ENCODE measurements around the gene KAT6B. TPM values are rescaled to one million over a fixed set of nuclear protein-coding genes. Genes with fewer than 3 reads are reported as not detected.
A peak's percentile ranks its signal among the peaks of the same experiment; 100 is the strongest.

Gene KAT6B
- total RNA-seq, 4 donors from 2014 or later = 12.0 to 37.7 (median 21.6) TPM

GRCh38 chr10:74930965-74931364 lies 104.6 kb downstream of the KAT6B start:
- intact Hi-C loops (cut with DNase I; ENCODE audit: low total_unique reads) (no loop called here), in situ Hi-C loops (cut with MboI; ENCODE audit: low sequenced_read_pairs in 4 of 4) (no loop called here)
- Histone ChIP-seq H3K9me3 (no peaks in the 10 kb centered on the region), H3K27ac (no peak overlapping the region), H3K36me3 (no peaks in the 10 kb centered on the region), H3K4me3 (no peak overlapping the region), H3K27me3 (no peaks in the 10 kb centered on the region), H3K4me1 (peaks cover 31 to 47% of the 10 kb centered on the region in 2 donors)
- TF ChIP-seq POLR2A (IDR thresholded peaks at IDR 0.05) (no peak), CTCF (IDR thresholded peaks at IDR 0.05 in 4 of 5, conservative IDR thresholded peaks at IDR 0.05 in 1 of 5) (no peak)
- no peak for DNase-seq
- ATAC-seq = no peak

DNA sequence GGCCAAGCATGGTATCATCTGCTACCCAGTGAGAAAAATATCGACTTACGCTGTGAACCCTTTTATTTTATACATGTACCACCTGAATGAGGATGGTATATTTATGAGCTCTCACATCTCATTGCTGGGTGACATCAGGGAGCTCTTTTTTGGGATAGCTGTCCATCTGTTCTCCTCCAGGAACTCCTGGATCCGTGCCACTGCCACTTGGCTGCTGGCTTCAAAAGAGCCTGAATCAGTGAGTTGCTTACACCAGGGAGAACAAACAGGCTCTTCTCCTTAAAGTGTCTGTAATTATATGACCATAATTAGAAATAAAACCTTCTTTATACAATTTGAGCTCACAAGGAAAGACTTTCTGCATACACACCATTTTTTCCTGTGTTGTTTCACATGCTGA lies 106.2 kb downstream of the KAT6B start:
- DNase-seq (peak; percentile 44 to 65), ATAC-seq (peak; percentile 67 to 75)
- H3K36me3 ChIP-seq = no peaks in the 10 kb centered on the region
- H3K4me1 ChIP-seq = peaks cover 26 to 46% of the 10 kb centered on the region in 2 donors
- H3K27ac ChIP-seq = peak overlapping the region in 1 of 4 donors; percentile 12
- in situ Hi-C loops (cut with MboI; ENCODE audit: low sequenced_read_pairs in 4 of 4) = no loop called here
- H3K27me3 ChIP-seq = no peaks in the 10 kb centered on the region
- no peak for TF ChIP-seq POLR2A (IDR thresholded peaks at IDR 0.05)
- TF ChIP-seq CTCF (IDR thresholded peaks at IDR 0.05 in 4 of 5, conservative IDR thresholded peaks at IDR 0.05 in 1 of 5) = no peak
- intact Hi-C loops (cut with DNase I; ENCODE audit: low total_unique reads) = no loop called here
- no peaks in the 10 kb centered on the region for H3K9me3 ChIP-seq
- no peak overlapping the region for H3K4me3 ChIP-seq

DNA sequence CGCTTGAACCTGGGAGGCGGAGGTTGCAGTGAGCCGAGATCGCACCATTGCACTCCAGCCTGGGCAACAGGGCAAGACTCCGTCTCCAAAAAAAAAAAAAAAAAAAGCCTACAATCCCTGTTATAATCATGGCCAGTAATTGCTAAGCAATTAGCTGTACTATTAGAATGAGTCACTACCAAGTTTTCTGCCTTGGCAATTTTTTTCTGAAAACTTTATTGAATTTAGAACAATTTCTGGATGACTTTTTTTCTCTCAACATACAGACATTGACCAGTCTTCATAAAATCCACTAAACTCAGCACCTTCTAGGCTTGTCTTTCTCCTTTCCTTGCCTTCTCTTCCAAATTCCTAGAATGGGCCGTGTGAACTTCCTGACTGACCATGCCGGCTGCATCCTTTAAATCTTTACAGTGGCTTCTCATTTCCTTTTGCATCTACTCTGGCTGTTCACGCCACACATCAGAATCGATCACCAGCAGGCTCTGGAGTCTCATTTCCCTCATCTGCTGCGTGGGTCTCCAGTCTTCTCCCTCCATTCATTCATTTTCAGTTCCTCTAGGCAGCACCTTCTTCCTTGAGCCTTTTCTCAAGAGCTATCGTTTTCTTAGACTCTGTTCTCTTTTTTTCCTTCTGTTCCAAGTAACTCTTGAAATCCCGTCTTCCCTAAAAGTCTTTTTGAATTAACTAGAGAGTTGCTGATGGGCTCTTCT lies 107.9 kb downstream of the KAT6B start:
- Histone ChIP-seq H3K9me3 (no peaks in the 10 kb centered on the region), H3K4me3 (no peak overlapping the region), H3K27ac (no peak overlapping the region), H3K4me1 (peaks cover 25 to 34% of the 10 kb centered on the region in 2 donors), H3K36me3 (no peaks in the 10 kb centered on the region), H3K27me3 (no peaks in the 10 kb centered on the region)
- DNase-seq = no peak
- intact Hi-C loops (cut with DNase I; ENCODE audit: low total_unique reads) = no loop called here
- in situ Hi-C loops (cut with MboI; ENCODE audit: low sequenced_read_pairs in 4 of 4) = no loop called here
- ATAC-seq = no peak
- no peak for TF ChIP-seq CTCF (IDR thresholded peaks at IDR 0.05 in 4 of 5, conservative IDR thresholded peaks at IDR 0.05 in 1 of 5)
- TF ChIP-seq POLR2A (IDR thresholded peaks at IDR 0.05) = no peak

DNA sequence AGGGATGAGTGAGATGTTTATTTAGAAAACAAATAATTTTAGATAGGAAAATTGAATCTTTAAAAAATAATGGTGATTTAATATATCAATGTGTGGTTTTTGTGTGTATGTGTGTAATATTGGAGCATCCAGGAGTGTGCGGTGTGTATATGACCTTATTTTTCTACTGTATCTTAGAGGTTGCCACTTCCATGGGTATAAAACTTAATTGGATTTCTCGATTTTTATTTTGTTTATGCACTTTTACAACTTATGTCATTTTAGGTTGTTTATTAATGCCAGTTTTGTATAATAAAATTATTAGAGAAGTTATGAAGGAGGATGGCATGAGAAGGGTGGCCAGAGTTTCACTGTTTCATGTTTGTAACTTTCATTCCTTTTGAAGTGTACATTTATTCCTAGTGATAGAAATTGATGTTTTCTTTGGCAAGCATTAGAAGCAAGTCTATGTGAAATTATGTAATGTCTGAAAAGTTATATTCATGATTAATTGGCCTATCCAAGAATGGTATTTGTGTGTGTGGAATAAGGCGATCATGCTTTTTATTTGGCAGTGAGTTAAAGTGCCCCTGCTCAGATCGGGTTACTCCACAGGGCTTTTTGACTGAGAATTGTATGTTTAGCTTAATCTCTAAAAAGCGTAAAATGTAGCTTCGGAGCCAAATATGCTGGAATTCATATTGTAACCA lies 110.3 kb downstream of the KAT6B start:
- in situ Hi-C loops (cut with MboI; ENCODE audit: low sequenced_read_pairs in 4 of 4) = no loop called here
- H3K9me3 ChIP-seq = no peaks in the 10 kb centered on the region
- H3K27me3 ChIP-seq = no peaks in the 10 kb centered on the region
- H3K4me3 ChIP-seq = no peak overlapping the region
- H3K36me3 ChIP-seq = no peaks in the 10 kb centered on the region
- no peak overlapping the region for H3K27ac ChIP-seq
- intact Hi-C loops (cut with DNase I; ENCODE audit: low total_unique reads) = no loop called here
- TF ChIP-seq POLR2A (IDR thresholded peaks at IDR 0.05) (no peak), CTCF (IDR thresholded peaks at IDR 0.05 in 4 of 5, conservative IDR thresholded peaks at IDR 0.05 in 1 of 5) (no peak)
- DNase-seq = no peak
- no peak for ATAC-seq
- peaks cover 28 to 30% of the 10 kb centered on the region in 2 donors for H3K4me1 ChIP-seq
